AG10803 (cell line): ENCODE data around the gene WBP4.
"Not testable (repeated sequence)": the region's sequence is repeated elsewhere in the genome, so short reads cannot be mapped to it uniquely, and the experiment has no call there.

Experiments used
- DNase-seq: peaks from one replicate; pipeline ENCODE4 v3.0.0; 2010; ENCODE audit warnings: low read depth
- H3K4me3 ChIP-seq: 2 replicates; pipeline ENCODE4 v1.5.1; 2011; ENCODE audit warnings: mild to moderate bottlenecking, low read length, control low read depth
- CTCF ChIP-seq: conservative IDR thresholded peaks from 2 replicates; pipeline ENCODE4 v1.5.1; 2011; ENCODE audit warnings: mild to moderate bottlenecking, low read length, control low read depth, inconsistent platforms

WBP4 gene

DNA sequence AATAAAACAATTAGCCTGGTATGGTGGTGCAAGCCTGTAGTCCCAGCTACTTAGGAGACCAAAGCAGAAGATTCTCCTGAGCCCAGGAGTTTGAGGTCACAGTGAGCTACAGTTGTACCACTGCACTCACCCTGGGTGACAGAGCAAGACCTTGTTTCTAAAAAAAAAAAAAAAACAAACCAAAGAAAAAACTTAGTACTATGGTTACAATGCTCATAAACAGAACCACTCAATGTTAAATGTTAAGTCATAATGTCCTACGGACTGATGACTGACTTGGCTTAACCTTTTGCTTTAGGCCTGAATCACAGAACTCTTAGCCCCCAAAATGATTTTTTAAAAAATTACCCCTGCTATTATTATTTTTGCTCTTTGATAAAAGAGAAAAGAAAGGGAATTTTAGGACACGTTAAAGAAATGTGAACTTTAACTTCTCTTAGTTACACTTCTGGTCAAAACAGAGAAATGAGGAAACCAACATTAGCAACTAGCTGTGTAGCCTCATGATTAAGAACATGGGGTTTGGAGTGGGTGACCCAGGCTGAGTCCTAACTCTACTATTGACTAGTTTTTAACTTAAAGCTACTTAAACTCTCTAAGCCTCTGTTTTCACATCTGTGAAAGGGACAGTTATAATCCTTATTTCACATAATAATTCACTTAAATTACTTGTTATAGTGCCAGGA, 28.5 kb upstream of the WBP4 start:
- no peak for DNase-seq
- H3K4me3 ChIP-seq: no peak overlapping the region
- no peak for TF ChIP-seq CTCF

DNA sequence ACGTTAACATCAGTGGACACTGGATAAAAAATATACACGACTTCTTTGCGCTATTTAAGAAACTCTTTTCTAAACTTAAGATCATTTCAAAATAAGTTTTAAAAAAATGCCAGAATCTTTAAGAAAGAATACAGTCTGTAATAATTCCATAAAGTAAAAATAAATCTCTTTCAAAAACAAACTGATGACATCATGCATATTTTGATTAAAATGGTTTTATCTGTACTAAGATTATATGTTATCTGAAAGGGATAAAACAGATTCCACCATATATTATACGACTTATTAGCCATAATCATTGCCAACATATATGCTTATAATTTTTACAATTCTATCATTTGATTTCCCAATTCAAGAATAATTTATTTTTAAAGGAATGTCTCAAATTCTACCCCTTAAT, 26.9 kb upstream of the WBP4 start:
- no peak for DNase-seq
- TF ChIP-seq CTCF: no peak
- no peak overlapping the region for H3K4me3 ChIP-seq

DNA sequence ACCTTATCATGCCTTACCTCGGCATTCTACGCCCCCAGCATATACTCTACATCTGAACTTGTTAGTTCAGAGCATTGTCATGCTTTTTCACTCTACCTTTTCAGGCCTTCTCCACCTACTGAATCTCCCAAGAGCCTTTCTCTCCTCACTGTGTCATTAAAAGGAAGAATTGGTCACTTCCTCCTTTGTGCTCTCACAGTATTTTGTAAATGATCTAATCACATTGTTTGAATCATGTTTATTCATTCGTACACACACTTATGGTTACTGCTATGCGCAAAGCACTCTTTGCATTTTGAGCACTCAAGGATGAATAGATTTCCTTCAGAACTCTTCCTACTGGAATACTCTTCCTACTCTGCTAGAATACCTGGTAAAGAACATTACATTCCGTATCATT, 26.4 kb upstream of the WBP4 start:
- DNase-seq: no peak
- no peak for TF ChIP-seq CTCF
- no peak overlapping the region for H3K4me3 ChIP-seq

DNA sequence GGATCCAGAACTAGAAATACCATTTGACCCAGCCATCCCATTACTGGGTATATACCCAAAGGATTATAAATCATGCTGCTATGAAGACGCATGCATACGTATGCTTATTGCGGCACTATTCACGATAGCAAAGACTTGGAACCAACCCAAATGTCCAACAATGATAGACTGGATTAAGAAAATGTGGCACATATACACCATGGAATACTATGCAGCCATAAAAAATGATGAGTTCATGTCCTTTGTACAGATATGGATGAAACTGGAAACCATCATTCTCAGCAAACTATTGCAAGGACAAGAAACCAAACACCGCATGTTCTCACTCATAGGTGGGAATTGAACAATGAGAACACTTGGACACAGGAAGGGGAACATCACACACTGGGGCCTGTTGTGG, 24.8 kb upstream of the WBP4 start:
- H3K4me3 ChIP-seq, DNase-seq: not testable (repeated sequence)

DNA sequence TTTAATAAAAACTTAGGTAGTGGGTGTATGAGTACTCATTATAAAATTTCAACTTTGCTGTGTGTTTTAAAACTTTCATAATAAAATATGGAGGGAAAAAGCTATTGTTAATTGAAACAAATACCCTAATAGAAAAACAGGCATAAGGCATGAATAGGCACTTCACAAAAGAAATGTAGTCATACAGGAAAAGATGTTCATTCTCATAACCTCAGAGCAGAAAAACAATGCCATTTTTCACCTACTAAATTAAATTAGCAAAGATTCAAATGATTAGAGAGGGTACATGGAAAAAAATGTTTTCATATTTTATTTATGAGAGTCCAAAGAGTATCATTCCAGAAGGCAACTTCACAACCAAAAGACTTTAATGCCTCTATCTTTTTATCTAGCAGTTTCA, 21.6 kb upstream of the WBP4 start:
- TF ChIP-seq CTCF: no peak
- DNase-seq: no peak
- no peak overlapping the region for H3K4me3 ChIP-seq

GRCh38 chr13:41040584-41041334, 20.6 kb upstream of the WBP4 start:
- H3K4me3 ChIP-seq: no peak overlapping the region
- no peak for DNase-seq
- no peak for TF ChIP-seq CTCF

- not testable (repeated sequence) for H3K4me3 ChIP-seq, DNase-seq
Observed at GRCh38 chr13:41042419-41042818, 18.9 kb upstream of the WBP4 start.

- DNase-seq: no peak
Observed at GRCh38 chr13:41048640-41049039, 12.7 kb upstream of the WBP4 start.

More at GRCh38 chr13:41048640-41049039, 12.7 kb upstream of the WBP4 start:
- no peak overlapping the region for H3K4me3 ChIP-seq
- TF ChIP-seq CTCF: no peak
